Measurements from ENCODE around the gene FBXW10.
"Not testable (repeated sequence)": the region's sequence is repeated elsewhere in the genome, so short reads cannot be mapped to it uniquely, and the experiment has no call there.

The FBXW10 gene

DNA sequence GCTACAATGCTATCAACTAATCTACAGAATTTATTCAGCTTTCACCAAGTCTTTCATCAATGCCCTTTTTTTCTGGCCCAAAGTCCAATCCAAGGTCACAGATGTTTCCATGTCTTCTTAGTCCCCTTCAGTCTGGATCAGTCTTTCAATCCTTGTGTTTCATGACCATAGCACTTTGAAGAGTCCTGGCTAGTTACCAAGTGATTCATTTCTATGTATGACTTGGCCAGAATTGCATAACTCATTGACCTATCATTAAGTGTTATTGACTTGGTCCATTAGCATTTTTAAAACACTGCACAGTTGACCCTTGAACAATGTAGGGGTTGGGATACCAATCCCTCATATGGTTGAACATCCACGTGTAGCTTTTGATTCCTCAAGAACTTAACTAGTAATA is 11.4 kb upstream of the FBXW10 start:
- not testable (repeated sequence) for H2AFZ ChIP-seq (ENCODE audit: low read length); H3K9ac ChIP-seq (ENCODE audit: low read depth, low read length, poor library complexity, severe bottlenecking); H3K79me2 ChIP-seq (ENCODE audit: insufficient read depth, low read length); H3K9me2 ChIP-seq (replicated peaks; ENCODE audit: low read depth, low read length); H3K27me3 ChIP-seq (ENCODE audit: insufficient read depth, low read length, poor library complexity, severe bottlenecking); H3K4me2 ChIP-seq (ENCODE audit: low read depth, low read length, poor library complexity, severe bottlenecking); H3K36me3 ChIP-seq (ENCODE audit: insufficient read depth, low read length); H3K9me3 ChIP-seq (ENCODE audit: insufficient read depth, low read depth, low read length); H3F3A ChIP-seq (ENCODE audit: low read depth); H3K4me3 ChIP-seq (ENCODE audit: low read length, poor library complexity, severe bottlenecking); H4K20me1 ChIP-seq (ENCODE audit: insufficient read depth, low read length, poor library complexity, severe bottlenecking); H3K4me1 ChIP-seq (ENCODE audit: insufficient read depth, low read length, poor library complexity, severe bottlenecking)

- not testable (repeated sequence) for H2AFZ ChIP-seq (ENCODE audit: low read length); H3K9ac ChIP-seq (ENCODE audit: low read depth, low read length, poor library complexity, severe bottlenecking); H3F3A ChIP-seq (ENCODE audit: low read depth); H3K4me2 ChIP-seq (ENCODE audit: low read depth, low read length, poor library complexity, severe bottlenecking); H3K9me2 ChIP-seq (replicated peaks; ENCODE audit: low read depth, low read length); H3K4me3 ChIP-seq (ENCODE audit: low read length, poor library complexity, severe bottlenecking); H3K79me2 ChIP-seq (ENCODE audit: insufficient read depth, low read length); H3K36me3 ChIP-seq (ENCODE audit: insufficient read depth, low read length); H3K27me3 ChIP-seq (ENCODE audit: insufficient read depth, low read length, poor library complexity, severe bottlenecking); H3K4me1 ChIP-seq (ENCODE audit: insufficient read depth, low read length, poor library complexity, severe bottlenecking); H4K20me1 ChIP-seq (ENCODE audit: insufficient read depth, low read length, poor library complexity, severe bottlenecking); H3K9me3 ChIP-seq (ENCODE audit: insufficient read depth, low read depth, low read length)
Observed at GRCh38 chr17:18733350-18733749, 10.5 kb upstream of the FBXW10 start.

- not testable (repeated sequence) for H3F3A ChIP-seq (ENCODE audit: low read depth); H3K36me3 ChIP-seq (ENCODE audit: insufficient read depth, low read length); H3K27me3 ChIP-seq (ENCODE audit: insufficient read depth, low read length, poor library complexity, severe bottlenecking); H4K20me1 ChIP-seq (ENCODE audit: insufficient read depth, low read length, poor library complexity, severe bottlenecking); H3K4me3 ChIP-seq (ENCODE audit: low read length, poor library complexity, severe bottlenecking); H3K9me2 ChIP-seq (replicated peaks; ENCODE audit: low read depth, low read length); H2AFZ ChIP-seq (ENCODE audit: low read length); H3K4me2 ChIP-seq (ENCODE audit: low read depth, low read length, poor library complexity, severe bottlenecking); H3K4me1 ChIP-seq (ENCODE audit: insufficient read depth, low read length, poor library complexity, severe bottlenecking); H3K9me3 ChIP-seq (ENCODE audit: insufficient read depth, low read depth, low read length); H3K79me2 ChIP-seq (ENCODE audit: insufficient read depth, low read length); H3K9ac ChIP-seq (ENCODE audit: low read depth, low read length, poor library complexity, severe bottlenecking)
Observed at GRCh38 chr17:18739616-18740391, 4.0 kb upstream of the FBXW10 start.

GRCh38 chr17:18741228-18741627 is 2.6 kb upstream of the FBXW10 start:
- H4K20me1 ChIP-seq (ENCODE audit: insufficient read depth, low read length, poor library complexity, severe bottlenecking); H3K9ac ChIP-seq (ENCODE audit: low read depth, low read length, poor library complexity, severe bottlenecking); H3K36me3 ChIP-seq (ENCODE audit: insufficient read depth, low read length); H3K79me2 ChIP-seq (ENCODE audit: insufficient read depth, low read length); H3F3A ChIP-seq (ENCODE audit: low read depth); H2AFZ ChIP-seq (ENCODE audit: low read length); H3K27me3 ChIP-seq (ENCODE audit: insufficient read depth, low read length, poor library complexity, severe bottlenecking); H3K9me2 ChIP-seq (replicated peaks; ENCODE audit: low read depth, low read length); H3K4me2 ChIP-seq (ENCODE audit: low read depth, low read length, poor library complexity, severe bottlenecking); H3K4me1 ChIP-seq (ENCODE audit: insufficient read depth, low read length, poor library complexity, severe bottlenecking); H3K4me3 ChIP-seq (ENCODE audit: low read length, poor library complexity, severe bottlenecking); H3K9me3 ChIP-seq (ENCODE audit: insufficient read depth, low read depth, low read length): not testable (repeated sequence)

DNA sequence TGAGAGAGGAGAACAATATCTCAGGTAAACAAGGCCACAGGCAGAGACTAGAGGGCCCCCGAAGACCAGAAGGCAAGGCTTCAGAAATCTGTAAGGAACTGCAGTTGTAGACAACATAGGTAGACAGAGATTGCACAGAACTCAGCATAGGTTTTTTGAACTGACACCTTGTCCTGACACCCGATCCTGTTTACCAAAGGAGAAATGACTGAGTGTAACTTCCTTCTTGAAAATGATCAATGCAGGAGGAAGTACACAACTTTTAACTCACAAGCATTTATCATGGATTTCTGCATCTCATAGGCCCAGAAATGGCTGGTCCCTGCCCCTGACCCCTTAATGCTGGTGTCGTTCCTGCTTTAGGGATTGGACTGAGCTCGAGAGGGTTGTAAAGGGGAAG is 872 bp downstream of the FBXW10 start:
- not testable (repeated sequence) for H3K9me2 ChIP-seq (replicated peaks; ENCODE audit: low read depth, low read length); H3K9ac ChIP-seq (ENCODE audit: low read depth, low read length, poor library complexity, severe bottlenecking); H3F3A ChIP-seq (ENCODE audit: low read depth); H3K27me3 ChIP-seq (ENCODE audit: insufficient read depth, low read length, poor library complexity, severe bottlenecking); H3K4me3 ChIP-seq (ENCODE audit: low read length, poor library complexity, severe bottlenecking); H4K20me1 ChIP-seq (ENCODE audit: insufficient read depth, low read length, poor library complexity, severe bottlenecking); H3K4me1 ChIP-seq (ENCODE audit: insufficient read depth, low read length, poor library complexity, severe bottlenecking); H3K9me3 ChIP-seq (ENCODE audit: insufficient read depth, low read depth, low read length); H2AFZ ChIP-seq (ENCODE audit: low read length); H3K4me2 ChIP-seq (ENCODE audit: low read depth, low read length, poor library complexity, severe bottlenecking); H3K36me3 ChIP-seq (ENCODE audit: insufficient read depth, low read length); H3K79me2 ChIP-seq (ENCODE audit: insufficient read depth, low read length)

DNA sequence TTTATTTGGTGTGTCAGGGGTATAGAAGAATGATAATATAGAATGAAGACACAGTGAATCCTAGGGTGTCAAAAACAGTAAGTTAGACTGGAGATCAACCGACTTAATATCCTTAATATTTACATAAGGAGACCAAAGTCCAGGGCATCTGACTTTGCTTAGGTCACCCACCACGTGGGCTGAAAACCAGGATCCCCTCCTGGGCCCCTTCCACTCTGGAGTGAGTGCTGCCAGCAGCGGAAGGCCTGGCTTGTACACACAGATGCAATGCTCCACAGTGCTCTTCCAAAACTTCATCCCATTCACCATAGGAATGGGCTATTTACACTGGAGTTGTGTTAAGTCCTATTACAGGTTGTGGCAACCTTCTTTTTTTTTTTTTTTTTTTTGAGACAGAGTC is 2.7 kb downstream of the FBXW10 start:
- H3K9me2 ChIP-seq (replicated peaks; ENCODE audit: low read depth, low read length); H3K27me3 ChIP-seq (ENCODE audit: insufficient read depth, low read length, poor library complexity, severe bottlenecking); H3K4me3 ChIP-seq (ENCODE audit: low read length, poor library complexity, severe bottlenecking); H3K36me3 ChIP-seq (ENCODE audit: insufficient read depth, low read length); H3K9ac ChIP-seq (ENCODE audit: low read depth, low read length, poor library complexity, severe bottlenecking); H3K79me2 ChIP-seq (ENCODE audit: insufficient read depth, low read length); H3K9me3 ChIP-seq (ENCODE audit: insufficient read depth, low read depth, low read length); H3K4me1 ChIP-seq (ENCODE audit: insufficient read depth, low read length, poor library complexity, severe bottlenecking); H2AFZ ChIP-seq (ENCODE audit: low read length); H4K20me1 ChIP-seq (ENCODE audit: insufficient read depth, low read length, poor library complexity, severe bottlenecking); H3K4me2 ChIP-seq (ENCODE audit: low read depth, low read length, poor library complexity, severe bottlenecking); H3F3A ChIP-seq (ENCODE audit: low read depth): not testable (repeated sequence)

- not testable (repeated sequence) for H3K4me1 ChIP-seq (ENCODE audit: insufficient read depth, low read length, poor library complexity, severe bottlenecking); H3K9ac ChIP-seq (ENCODE audit: low read depth, low read length, poor library complexity, severe bottlenecking); H3F3A ChIP-seq (ENCODE audit: low read depth); H3K27me3 ChIP-seq (ENCODE audit: insufficient read depth, low read length, poor library complexity, severe bottlenecking); H3K9me3 ChIP-seq (ENCODE audit: insufficient read depth, low read depth, low read length); H3K36me3 ChIP-seq (ENCODE audit: insufficient read depth, low read length); H4K20me1 ChIP-seq (ENCODE audit: insufficient read depth, low read length, poor library complexity, severe bottlenecking); H2AFZ ChIP-seq (ENCODE audit: low read length); H3K9me2 ChIP-seq (replicated peaks; ENCODE audit: low read depth, low read length); H3K79me2 ChIP-seq (ENCODE audit: insufficient read depth, low read length); H3K4me3 ChIP-seq (ENCODE audit: low read length, poor library complexity, severe bottlenecking); H3K4me2 ChIP-seq (ENCODE audit: low read depth, low read length, poor library complexity, severe bottlenecking)
Observed at GRCh38 chr17:18747501-18747900, 3.6 kb downstream of the FBXW10 start.
